Stimulated activated CD4-positive, alpha-beta T cell treated with anti-CD3 and anti-CD28 coated beads, Interleukin-2, amount 100 ng/mL, for 4 hours (primary cell): ENCODE results near the gene TTC9B.
"Not testable (repeated sequence)": the region's sequence is repeated elsewhere in the genome, so short reads cannot be mapped to it uniquely, and the experiment has no call there.

Source experiments
- DNase-seq: peaks from one replicate; pipeline ENCODE4 v3.0.0-alpha.2; 2020; ENCODE audit warnings: low read depth

The TTC9B gene

GRCh38 chr19:40232949-40233810, 15.0 kb upstream of the TTC9B start:
- no peak for DNase-seq

GRCh38 chr19:40232479-40232878, 14.3 kb upstream of the TTC9B start:
- DNase-seq: no peak

- DNase-seq: no peak
These were observed 13.6 kb upstream of the TTC9B start for GRCh38 chr19:40231544-40232424.

GRCh38 chr19:40231057-40231456, 12.9 kb upstream of the TTC9B start:
- DNase-seq: no peak

- no peak for DNase-seq
These were observed 11.8 kb upstream of the TTC9B start for GRCh38 chr19:40229926-40230417.

- no peak for DNase-seq
These were observed 11.3 kb upstream of the TTC9B start for GRCh38 chr19:40229484-40229883.

- DNase-seq: no peak
These were observed 10.7 kb upstream of the TTC9B start for GRCh38 chr19:40228863-40229262.

GRCh38 chr19:40228346-40228745, 10.2 kb upstream of the TTC9B start:
- DNase-seq: no peak

GRCh38 chr19:40225440-40226305, 7.5 kb upstream of the TTC9B start:
- no peak for DNase-seq

GRCh38 chr19:40224342-40225150, 6.4 kb upstream of the TTC9B start:
- no peak for DNase-seq

- no peak for DNase-seq
These were observed 5.1 kb upstream of the TTC9B start for GRCh38 chr19:40223135-40223822.

GRCh38 chr19:40221858-40222619, 3.9 kb upstream of the TTC9B start:
- peak; percentile 54 for DNase-seq

- no peak for DNase-seq
These were observed 2.5 kb upstream of the TTC9B start for GRCh38 chr19:40220674-40221073.

GRCh38 chr19:40219721-40220276, 1.6 kb upstream of the TTC9B start:
- DNase-seq: no peak

- DNase-seq: not testable (repeated sequence)
These were observed 845 bp upstream of the TTC9B start for GRCh38 chr19:40219029-40219428.

- no peak for DNase-seq
These were observed 965 bp downstream of the TTC9B start for GRCh38 chr19:40217027-40217810.

- DNase-seq: no peak
These were observed 1.5 kb downstream of the TTC9B start for GRCh38 chr19:40216777-40217026.

- no peak for DNase-seq
These were observed 2.0 kb downstream of the TTC9B start for GRCh38 chr19:40216013-40216776.
